ENCODE data around the gene ATG13.

ATG13 gene

DNA sequence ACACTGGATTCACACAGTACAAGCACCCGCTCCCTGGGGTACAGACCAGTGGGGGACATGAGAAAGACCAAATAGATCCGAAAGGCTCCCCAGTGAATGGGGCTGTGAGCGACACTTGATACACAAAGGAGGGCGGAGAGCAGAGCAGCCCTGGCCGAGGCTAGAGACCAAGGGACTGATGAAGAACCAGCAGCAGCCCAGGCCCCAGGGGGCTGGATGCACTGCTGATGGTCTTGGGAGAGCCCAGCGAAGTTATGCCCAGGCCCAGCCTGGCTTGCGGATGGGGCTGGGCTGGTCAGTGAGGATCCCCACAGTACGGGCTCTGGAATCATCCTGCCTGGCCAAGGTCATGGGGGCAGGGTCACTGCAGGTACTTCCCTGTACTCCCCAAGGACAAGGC lies 59.8 kb downstream of the ATG13 start:
- no peak for DNase-seq

DNA sequence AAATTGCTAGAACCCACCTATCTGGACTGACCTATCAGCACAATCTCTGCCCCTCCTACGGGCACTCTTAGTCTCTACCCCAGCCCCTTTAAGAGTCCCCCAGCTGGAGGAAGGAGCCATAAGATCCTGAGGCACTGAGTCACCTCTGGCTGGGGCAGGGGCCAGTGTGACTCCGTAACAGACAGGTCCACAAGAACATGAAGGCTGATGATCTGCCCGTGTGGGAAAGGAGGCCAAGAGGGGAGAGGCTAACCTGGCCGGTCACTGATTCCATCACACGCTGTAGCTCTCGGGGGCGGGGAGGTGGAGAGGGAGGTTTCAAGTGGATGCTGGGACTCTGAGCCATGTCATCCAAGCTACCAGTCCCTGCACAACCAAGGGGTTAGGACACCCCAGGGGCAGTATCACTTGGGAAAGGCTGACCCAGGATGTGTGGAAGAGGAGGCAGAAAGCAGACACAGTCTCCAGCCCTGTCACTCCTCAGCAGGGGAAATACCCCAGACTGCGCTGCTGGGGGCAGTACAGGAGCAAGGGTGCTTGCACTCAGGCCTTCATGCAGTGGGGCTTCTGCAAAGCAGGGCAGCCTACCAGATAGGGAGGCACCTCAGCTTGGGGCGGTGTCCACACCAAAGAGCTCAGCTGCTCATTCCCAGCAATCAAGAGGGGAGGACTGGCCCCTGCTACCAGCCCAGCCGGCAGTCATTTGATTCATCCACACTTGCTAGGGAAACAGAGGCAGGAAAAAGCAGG lies 60.8 kb downstream of the ATG13 start:
- DNase-seq: no peak

DNA sequence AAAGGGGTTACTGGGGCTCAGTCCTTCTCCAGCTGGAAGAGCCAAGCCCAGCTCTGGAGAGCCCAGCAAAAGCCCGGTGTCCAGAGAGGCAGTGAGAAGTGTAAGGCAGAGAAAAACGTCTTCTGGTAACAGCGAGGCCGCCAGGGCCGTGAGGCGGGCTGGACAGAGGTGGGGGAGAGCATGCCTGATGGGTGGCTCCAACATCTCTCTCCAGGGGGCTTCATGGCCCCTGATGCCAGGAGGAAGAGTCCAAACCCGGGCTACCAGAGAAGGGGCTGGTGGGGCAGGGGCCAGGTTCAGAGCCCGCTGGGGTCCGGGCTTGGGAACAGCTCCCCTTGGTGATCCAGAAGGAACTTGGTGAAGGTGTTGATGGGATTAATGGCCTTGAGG lies 61.4 kb downstream of the ATG13 start:
- DNase-seq: no peak

DNA sequence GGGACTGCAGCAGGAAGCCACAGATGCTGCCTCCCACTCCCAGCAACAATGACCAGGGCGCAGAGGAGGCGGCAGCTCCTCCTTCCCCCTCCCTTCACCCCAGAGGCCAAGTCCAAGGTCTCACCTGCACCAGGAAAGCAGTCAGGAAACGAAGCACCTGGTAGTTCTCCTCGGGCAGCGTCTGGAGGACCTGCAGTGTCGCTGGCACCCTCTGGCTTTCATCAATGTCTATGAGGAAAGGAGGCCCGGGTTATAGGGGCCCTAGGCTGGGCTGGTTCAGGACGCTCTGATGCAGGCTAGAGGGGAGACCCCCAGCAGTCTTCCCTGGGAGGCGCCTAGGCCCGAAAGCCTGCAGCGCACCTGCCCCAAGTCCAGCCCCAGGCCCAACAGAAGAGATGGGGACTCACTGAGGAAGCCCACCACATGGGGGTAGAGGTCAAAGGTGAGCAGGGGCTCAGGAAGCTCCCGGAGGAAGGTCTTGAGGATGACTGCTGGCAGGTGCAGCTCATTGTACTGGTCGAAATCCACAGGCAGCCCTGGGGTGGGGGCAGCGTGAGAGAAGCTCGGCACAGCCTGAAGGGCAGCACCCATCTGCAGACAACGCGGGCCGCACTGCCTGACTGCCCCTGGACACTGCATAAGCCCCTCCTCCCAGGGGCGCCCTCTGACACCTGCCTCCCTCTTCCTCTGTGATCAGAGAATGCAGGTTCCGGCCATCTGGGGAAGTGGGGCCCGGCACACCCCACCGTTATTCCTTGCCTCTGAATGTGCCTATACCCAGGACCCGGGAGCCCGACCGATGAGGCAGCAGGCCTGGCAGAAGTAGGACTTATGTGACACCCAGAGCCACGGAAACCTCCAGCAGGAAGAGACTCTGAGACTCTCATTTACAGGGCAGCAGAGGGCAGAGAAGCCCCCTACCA lies 62.1 kb downstream of the ATG13 start:
- no peak for DNase-seq

DNA sequence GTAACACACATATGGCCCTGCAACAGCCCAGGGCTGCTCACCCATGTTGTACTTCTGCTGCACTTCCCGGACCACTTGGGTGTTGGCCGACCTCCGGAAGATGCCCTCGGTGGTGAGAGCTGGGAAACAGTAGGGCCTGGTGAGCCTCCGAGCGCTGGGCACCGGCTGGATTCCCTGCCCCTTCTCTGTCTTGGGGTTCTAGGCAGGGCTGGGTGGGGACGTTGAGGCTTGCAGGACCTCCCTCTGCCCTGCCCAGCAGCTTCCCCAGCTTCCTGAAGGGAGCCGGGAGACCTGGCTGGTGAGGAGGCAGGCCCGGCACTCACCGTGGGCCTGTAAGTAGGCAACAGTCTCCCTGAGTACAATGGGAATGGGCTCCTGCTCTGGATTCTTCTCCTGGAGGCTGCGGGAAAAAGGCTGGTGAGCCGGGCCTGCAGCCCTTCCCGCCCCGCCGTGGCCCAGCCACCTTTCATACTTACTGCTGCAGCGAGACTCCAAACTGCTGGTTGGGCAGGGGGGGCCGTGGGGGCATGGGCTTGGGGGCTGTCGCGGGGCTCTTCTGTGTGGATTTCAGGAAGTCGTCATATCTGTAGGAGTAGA lies 62.9 kb downstream of the ATG13 start:
- DNase-seq: no peak

DNA sequence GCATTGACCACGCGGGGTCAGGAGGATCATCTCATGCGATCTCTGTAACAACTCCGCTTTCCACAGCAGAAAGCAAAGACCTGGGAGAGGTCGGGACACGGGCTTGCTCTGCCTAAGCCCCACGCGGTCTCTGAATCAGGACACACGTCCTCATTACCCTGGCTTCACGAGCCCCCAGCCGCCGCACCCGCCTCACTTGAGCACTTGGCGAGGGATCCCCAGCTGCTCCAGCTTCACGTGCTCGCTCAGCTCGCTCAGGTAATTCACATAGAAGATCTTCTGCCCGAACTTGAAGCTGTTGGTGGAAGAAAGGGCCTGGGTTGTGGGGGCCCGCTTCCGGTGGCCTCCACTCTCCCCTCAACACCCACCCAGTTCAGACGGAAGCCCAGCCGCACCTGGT lies 63.5 kb downstream of the ATG13 start:
- no peak for DNase-seq

DNA sequence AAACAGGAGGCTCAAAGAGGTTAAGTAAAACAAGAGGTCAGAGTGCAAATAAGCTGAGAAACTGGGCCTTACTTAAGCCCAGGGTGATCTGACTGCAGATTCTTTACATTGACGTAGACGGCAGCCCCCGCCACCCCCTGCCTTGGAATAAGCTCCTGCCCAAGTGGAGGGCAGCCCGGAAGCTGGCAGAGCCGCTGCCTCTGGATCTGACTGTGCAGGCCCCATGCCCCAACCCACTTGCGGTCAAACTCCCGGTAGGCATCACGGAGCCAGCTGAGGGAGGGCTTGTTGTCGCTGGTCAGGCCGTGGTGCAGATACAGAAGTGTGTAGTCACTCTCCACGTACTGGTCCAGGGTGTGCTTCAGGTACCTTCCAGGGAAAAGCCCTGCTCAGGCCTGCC lies 64.5 kb downstream of the ATG13 start:
- DNase-seq: no peak

DNA sequence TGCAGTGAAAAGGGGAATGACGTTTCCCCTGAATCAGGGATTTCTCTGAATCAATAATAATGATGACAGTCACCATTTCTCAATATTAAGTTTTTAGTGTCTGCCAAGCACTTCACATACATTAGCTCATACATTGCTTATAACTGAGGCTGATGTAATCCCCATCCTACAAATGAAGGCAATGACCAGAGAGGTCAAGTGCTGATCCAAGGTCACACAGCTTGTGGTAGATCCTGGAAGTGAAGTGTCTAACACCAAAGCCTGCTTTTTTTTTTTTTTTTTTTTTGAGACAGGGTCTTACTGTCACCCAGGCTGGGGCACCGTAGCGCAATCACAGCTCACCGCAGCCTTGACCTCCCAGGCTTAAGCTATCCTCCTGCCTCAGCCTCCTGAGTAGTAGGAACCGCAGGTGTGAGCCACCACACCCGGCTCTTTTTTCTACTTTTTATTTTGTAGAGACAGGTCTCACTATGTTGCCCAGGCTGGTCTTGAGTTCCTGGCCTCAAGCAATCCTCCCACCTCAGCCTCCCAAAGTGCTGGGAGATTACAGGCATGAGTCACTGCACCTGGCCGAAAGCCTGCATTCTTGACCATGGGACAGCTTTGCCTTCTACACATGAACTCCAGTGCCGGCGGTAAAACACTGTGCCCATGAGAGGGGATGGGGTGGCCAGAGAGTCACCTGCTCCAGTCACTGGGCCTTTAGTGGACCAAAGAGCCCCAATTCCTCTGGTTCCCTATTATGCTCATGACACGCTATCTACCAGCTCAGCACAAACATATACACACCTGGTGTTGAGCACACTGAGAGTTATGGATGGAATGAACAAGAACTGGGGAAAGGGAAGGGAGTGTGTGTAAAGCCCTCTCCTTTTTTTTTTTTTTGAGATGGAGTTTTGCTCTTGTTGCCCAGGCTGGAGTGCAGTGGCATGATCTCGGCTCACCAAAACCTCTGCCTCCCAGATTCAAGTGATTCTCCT lies 65.7 kb downstream of the ATG13 start:
- no peak for DNase-seq

DNA sequence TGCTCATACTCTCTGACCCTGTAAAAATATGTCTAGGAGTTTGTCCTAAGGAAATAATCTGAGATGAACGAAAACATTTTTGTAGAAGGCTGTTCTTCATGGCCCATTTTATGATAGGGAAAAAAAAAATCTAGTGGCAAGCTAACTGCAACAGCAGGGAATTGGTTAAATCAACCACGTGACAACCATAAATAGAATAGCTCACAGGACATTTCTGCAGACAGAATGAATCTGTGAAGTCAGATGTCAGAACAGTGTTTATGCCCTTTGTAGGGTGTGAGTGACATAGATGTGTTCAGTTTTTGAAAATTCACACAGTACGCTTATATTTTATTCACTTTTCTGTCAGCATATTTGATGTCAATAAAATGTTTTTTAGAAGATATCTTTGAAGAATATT lies 67.0 kb downstream of the ATG13 start:
- no peak for DNase-seq

DNA sequence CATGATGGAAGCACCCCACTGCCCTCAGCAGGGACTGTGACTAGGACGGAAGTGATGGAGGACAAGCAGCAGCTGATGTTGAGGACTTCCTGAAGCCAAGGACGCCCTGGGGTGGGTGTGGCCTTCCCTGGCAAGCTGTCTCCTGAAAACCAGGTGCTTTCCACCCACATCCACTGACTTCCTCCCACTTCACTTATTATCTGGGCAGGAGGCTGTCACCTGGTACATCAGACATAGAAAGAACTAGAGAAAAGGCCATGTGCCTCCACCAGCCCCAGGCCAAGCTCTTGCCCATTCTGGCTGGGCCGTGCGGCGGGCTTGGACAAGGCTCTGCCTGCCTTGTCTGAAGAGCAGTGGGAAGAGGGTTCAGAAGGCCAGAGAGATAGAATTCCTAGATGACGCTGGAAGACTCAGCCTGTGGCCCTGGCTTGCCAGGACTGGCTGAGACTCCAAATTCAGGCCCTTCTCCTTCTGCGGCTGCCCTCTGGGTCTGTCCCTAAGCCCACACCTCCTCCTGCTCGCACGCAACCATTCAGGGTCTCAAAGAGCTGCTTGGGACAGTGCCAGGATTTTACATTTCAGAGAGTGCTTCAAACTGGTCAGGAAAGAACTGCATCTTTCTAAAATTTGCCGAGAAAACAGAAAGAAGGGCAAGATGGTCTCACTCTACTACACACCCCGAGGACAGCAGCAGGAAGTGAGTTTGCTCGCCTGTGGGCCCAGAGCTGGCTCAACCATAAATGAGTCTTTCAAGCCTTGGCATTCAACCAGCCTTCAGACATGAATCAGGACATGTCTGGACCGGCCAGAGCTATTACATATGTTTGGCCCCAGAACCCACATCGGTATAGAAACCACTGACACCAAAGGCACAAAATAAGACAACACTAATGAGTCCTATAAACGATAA lies 69.8 kb downstream of the ATG13 start:
- no peak for DNase-seq

DNA sequence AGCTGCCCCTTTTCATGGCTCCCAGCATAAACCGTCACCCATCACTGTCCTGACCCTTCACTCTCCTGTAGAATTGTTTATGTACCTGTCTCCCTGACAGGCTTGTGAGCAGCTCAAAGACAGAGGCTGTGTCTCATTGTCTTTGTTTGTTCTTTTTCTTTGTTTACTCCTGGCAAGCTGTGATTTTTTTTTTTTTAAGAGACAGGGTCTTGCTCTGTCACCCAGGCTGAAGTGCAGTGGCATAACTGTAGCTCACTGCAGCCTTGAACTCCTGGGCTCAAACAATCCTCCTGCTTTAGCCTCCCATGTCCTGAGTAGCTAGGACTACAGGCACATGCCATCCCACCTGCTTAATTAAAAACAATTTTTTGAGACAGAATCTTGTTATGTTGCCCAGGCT lies 73.3 kb downstream of the ATG13 start:
- DNase-seq: no peak

DNA sequence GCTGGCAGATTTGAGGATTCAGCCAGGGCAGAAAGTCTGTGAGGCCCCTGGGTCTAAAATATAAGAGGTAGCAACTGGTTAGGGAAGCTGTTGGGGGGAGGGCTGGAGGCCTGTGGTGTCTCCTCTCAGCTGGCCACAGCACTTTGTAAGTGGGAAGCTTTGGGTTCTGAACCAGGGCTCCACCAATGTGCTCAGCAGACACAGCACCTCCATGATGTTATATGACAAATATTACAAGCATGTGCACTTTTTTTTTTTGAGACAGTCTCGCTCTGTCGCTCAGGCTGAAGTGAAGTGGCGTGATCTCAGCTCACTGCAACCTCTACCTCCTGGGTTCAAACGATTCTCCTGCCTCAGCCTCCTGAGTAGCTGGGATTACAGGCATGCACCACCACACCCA lies 75.1 kb downstream of the ATG13 start:
- no peak for DNase-seq

DNA sequence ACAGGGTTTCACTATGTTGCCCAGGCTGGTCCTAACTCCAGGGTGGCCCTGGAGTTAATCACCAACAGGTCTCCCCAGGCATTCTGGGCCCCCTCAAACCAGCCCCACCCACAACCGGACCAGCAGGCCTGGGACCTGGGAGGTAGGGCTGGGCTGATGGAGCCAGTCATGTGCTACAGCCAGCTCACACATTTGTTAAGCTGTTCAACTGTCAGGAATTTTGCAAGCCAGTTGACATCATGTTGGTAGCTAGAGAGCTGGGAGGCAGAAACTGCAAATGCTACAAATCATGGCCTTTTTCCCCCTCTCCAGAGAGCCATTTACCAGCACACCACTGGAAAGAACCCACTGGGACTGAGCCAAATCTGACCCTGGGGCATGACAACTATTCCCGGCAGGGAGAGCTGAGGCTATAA lies 76.3 kb downstream of the ATG13 start:
- no peak for DNase-seq

DNA sequence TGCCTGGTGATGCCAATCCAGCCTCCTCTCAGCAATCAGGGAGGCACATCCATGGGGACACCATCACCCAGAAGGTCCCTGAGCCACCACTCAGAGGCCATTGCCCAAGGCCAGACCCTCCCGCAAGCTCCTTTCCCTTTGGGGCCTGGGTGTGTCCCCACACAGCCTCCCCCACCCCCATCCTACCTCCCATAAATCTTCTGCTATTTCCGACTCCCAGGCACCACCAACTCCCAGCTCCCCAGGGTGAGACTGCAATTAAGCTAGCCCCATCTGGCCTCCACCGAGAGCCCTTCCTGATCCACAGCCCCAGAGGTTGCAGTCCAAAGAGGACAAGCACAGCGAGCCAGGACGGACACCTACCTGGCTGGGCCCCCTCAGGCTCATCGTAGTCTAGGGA lies 76.7 kb downstream of the ATG13 start:
- no peak for DNase-seq

DNA sequence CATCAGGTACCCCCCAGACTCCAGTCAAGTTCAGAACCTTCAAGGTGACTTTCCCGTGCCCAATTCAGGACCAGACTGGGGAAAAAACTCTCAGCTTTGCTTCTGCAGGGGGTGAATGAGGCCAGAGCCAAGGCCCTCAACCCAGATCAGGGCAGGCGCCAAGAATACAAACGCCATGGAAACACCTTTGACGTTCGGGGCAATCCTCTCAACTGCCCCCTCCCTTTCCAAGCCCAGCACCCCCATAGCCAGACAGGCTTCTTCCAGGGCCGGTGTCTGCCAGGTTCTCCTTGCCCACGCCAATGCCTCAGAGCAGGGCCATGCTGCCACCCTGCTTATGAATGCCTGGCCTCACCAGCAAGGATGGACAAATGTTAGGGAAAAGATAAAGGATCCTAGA lies 77.3 kb downstream of the ATG13 start:
- DNase-seq: no peak

DNA sequence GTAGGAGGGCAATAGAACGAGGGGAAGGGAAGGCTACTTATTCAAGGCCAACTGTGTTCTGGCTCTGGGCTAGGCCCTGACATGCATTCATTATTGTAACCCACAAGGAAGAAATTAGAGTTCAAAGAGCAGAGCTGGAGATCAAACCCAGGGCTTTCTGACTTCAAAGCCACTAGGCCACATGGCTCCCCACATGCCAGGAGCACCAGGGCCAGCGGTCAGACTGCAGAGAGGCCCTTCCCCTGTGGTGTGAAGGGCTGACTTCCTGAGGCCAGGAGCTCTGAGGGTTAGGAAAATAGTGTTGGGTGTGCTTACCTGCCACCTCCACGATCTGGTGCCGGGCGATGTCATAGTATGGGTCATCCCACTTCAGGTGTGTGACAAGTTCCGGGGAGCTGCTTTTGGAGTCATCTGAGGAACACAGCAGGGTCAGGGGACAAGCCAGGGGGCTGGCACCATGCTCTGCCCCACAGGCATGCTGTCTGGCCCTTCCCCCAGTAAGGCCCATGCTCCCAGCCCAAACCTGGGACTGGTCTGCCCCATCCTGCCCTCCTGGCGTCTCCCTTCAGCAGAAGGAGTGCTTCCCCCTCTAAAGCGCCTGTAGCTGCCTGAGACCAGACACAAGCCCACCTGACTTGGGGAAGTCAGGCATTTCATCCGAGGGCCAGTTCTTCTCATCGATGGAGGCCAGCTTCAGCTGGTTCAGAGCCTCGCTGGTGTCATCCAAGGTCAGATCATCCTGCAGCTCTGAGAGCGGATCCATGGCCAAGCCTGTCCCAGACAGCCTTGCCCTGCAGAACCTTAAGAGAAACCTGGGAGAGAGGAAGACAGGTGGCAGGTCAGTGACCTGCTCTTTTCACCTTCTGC lies 78.2 kb downstream of the ATG13 start:
- DNase-seq: no peak

DNA sequence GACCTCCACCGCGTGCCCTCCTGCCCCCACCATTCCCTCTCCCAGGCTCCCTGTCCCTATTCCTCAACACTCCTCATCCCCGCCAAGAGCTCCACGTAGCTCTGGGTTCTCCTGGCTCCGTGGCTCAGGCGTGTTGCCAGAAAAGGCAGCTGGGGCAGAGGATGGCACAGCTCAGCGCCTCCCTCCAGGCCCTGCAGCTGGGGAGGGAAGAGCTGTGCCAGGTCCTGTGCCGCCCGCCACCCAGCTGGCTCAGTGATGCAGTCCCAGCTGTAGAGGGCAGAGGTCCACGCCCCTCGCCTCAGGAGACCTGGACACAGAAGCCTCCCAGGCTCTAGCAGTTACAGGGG lies 78.8 kb downstream of the ATG13 start:
- DNase-seq: peak; percentile 80

DNA sequence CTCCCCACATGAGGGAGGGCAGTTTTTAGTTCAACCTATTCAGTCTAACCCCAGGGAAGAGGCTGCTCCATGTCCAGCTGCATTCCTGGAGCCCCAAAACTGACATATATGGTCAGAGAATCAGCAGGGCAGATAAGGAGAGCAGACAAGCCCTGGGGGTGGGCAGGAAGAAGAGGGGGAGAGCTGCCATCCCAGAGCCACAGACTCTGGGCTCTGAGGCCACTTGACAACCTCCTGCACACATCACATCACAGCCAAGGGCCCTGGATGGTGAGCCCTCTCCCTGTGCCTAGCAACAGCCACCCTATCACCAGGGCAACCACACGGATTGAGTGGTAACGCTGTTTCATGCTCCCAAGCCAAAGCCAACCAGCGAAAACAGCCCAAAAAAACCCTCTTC lies 80.0 kb downstream of the ATG13 start:
- DNase-seq: no peak

DNA sequence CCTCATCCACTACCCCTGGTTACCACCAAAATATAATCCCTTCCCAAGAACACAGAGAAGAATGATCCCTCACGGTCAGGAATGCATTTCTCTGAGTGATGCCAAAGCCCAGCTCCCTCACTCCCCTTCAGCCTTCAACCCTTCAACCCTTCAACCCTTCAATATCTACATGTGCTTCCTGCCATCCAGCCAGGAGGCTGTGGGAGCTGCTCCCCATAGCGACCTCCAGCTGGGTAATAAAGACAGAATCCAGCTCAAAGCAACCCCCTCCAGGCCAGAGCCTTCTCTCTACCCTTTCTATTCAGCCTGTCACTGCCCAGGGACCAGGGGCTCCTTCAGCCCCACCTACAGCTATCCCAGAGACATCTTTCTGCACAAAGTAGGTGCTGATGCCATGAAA lies 80.4 kb downstream of the ATG13 start:
- DNase-seq: no peak

DNA sequence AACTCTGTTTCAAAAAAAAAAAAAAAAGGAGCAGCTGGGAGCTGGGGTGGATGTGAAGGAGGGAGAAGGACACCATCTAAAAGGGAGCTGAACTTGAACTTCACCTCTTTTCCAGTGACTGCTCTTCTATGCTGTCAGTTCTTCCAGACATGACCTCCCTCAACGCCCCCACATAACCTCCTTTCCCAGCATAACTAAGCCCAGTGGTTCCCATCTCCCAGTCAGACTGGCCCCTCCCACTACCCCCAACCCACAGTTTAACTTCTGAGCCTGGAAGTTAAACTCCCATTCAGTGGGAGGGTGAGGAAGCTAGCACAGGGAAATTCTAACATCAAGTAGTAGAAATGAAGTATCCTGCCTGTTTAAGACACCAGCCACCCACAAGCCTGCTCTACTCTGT lies 81.2 kb downstream of the ATG13 start:
- DNase-seq: no peak
